Kidney tubule cell (primary cell): ENCODE data around the gene STAMBPL1.

Experiments used
- DNase-seq: peaks from one replicate; pipeline ENCODE4 v3.0.0-alpha.2; 2018; ENCODE audit warnings: low spot score

Gene STAMBPL1

DNA sequence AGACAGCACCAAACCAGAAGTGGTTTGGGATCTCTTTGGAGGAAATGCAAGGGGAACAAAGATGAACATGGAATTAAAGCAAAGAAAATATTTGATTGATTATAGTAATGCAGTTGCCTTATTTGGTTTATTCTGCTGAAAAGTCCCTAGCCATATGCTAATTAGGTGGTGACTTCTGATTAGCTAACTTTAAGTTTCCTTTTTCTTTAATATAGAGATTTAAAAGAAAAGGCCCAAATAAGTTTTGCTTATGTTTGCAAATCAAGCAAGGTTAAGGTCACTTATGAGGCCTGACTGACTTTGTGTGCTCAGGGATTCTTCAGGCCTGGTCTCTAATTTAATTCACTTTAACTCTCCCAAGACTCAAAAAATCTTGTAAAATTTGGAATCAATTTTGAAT, 22.2 kb upstream of the STAMBPL1 start:
- no peak for DNase-seq

DNA sequence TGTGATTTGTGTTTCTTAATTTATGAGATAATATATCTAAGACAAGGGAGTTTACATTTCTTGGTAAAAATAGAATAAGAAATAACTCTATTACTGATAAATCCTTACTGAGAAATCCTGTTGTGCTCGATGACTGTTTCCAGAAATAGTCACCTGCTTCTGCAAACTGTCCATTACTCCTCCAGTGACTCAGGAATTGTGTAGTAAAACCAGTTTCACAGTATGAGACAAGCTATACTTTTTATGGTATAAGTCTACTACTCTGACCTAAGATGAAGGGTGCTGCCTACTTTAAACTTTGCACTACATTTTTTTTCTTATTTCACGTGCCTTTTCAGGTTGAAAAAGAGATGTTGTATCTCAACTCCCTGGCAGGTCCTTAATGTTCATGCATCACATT, 21.6 kb upstream of the STAMBPL1 start:
- DNase-seq: peak; percentile 30

- no peak for DNase-seq
These were observed 19.0 kb upstream of the STAMBPL1 start for GRCh38 chr10:88861036-88861435.

- no peak for DNase-seq
These were observed 14.7 kb upstream of the STAMBPL1 start for GRCh38 chr10:88865281-88865876.

GRCh38 chr10:88866454-88866853, 13.6 kb upstream of the STAMBPL1 start:
- DNase-seq: no peak

GRCh38 chr10:88870089-88870488, 10.0 kb upstream of the STAMBPL1 start:
- no peak for DNase-seq

- DNase-seq: no peak
These were observed 6.3 kb upstream of the STAMBPL1 start for GRCh38 chr10:88873757-88874156.

GRCh38 chr10:88874281-88874680, 5.8 kb upstream of the STAMBPL1 start:
- no peak for DNase-seq

DNA sequence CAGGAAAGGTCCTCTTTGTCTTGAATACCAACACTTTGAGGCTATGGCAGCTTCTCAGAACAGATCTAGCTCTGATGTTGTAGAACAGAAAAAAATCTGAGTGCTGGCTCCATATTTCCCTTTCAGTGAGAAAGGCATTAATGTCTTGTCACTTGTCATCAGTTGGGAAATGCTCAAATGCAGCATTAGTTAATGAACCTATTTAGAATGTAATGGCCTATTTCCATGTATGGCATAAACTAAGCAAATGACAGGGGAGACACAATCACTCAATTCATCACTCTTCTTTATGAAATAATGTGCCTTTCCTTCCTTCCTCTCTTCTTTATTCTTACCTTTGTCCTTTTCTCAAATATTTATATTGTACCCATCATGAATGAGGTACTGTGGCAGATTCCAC, 5.0 kb upstream of the STAMBPL1 start:
- no peak for DNase-seq

DNA sequence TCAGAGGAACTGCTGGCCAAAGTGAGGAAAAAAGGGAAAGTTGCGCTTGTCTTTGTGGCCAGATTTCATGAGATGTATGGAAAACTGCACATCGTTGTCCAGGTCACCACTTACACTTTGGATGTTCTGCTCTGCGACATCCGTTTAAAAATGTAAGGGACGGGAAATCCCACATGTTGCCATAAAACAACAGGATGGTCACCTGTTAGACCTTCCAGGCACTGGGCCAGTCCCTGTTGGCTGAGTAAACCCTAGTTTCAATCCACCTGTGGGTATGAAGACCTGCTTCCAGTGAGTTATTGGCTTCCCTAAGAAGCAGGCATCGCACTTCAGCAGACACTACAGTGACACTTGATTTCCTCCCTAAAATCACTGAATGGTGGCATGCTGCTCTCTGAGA, 2.7 kb upstream of the STAMBPL1 start:
- DNase-seq: no peak

DNA sequence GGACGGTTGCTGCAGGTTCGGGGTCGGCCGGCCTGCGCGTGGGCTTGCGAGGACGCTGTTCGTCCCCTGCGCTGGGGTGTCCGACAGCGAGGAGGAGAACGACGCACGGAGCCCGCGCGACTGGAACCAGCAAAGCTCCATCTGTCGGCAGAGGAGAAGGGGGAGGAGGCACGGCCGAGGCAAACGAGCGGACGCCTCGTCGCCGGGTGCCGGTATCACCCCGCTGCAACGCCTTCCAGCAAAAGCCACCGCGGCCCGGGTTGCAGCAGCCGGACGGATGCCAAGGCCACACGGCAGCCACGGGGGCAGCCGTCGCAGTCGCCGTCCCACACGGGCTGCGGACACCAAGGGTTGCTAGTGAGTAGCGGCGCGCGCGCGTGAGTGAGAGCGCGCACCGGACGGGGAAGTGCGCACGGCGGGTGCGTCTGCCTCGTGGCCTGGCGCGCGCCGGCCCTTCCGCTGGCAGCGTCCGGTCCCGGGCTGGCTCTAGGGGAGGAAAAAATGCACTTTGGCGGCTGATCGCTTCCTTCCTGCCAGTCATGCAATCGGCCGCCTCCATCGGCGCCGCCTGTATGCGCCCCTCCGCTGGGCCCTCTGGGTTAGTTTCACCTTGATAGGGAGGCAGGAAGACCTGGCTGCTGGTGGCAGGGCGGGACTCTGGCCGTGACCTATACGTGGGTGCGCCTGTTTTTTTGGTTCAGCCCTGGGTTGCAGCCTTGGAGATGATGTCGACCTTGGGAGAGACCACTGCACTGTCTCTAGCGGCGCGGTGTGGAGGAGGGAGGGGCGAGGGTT, 434 bp downstream of the STAMBPL1 start:
- DNase-seq: peak; percentile 86

DNA sequence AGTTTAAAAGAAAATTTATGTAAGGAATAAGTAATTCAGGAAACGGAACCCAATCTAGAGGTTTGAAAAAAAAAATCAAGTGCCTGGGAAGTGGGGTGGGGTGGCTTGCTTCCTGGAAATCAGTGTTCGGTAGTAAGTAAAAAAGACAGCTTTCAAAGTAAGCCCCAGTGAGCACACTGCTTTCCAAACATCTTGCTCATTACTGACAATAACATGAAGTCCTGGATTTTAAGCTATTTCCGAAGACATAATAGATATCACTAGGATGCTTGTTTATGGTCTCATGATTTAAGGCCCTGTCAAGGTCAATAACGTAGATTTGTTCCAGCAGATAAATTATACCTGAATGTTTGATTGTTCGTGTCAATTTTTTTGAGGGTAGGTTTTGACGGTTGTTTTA, 1.3 kb downstream of the STAMBPL1 start:
- DNase-seq: no peak

- no peak for DNase-seq
These were observed 2.0 kb downstream of the STAMBPL1 start for GRCh38 chr10:88881922-88882645.

GRCh38 chr10:88882646-88883447, 2.8 kb downstream of the STAMBPL1 start:
- DNase-seq: peak; percentile 77

GRCh38 chr10:88883448-88883809, 3.4 kb downstream of the STAMBPL1 start:
- DNase-seq: no peak

DNA sequence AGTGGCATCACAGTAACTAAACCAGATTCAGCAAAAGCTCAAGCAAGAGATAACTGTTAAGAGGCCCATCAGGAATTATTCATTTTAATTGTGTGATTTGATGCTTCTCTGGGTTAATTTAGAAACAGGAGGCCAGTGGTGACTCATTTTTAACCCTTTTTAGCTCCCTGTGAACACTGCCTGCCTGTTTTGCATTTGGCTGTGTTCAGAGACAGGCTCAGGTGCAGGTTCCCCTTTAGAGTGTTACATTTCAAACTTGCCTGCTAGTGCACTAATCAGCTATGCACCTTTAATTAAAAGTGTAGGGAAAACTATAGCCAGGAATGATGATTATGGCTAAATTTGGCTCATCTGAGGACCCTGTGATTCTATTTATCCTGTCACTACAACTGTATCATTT, 6.5 kb downstream of the STAMBPL1 start:
- no peak for DNase-seq

DNA sequence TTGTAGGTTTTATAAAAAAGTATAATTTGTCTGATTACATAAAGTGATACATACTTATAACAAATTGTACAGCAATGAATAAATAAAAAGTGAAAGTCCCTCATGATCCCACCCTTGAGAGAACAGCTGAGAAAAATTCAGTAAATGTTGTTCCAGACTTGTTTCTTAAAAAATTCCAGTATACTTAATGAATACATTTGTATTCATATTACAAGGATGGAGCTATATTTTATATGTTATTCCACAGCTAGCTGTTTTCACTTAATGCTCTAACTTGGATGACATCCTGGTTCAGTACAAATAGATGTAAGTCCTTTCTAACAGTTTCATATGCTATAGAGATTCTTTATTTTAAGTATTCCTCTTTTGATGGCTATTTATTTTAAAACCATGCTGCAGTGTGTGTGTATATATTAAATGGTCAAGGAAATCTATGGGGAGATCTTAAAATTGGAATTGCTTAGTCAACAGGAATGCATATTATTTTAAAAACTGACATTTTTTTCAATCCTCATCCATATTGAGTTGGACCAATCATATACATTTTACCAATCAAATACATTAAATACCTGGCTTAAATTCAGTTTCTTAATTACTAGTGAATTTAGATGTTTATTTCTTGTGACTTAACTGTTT, 8.9 kb downstream of the STAMBPL1 start:
- DNase-seq: no peak

GRCh38 chr10:88889559-88890337, 9.7 kb downstream of the STAMBPL1 start:
- DNase-seq: no peak

DNA sequence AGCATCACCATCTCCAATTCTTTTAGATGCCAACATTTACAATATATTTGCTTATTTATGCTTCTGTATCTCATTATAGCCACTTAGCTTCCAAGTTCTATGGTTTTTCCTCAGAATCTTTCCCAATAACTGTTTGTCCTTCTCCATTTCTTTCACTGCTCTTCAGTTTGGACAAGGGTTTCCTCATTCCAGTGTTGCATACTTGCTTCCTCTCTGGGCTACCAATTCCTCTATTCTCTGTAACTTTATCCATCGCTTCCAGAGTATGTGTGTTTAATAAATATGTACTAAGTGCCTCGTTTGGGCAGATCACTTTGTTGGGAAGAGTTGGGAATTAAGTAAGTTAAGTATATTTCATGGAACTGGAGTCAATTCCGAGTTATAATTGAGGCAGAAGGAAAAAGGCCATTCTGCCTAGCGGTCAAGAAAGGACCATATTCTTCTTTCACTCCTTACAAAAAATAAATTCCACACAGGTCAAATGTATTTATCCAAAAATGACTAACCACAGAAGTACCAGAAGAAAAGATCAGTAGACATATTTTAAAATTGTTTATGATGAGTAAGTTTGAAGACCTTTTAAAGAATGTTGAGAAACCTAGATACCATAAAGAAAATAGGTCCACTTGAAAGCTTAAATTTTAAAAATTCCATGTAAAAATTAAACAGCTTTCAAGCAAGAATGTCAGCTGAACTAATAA, 10.8 kb downstream of the STAMBPL1 start:
- DNase-seq: no peak

GRCh38 chr10:88892222-88892967, 12.3 kb downstream of the STAMBPL1 start:
- peak; percentile 35 for DNase-seq
